Panc1 (cell line): ENCODE measurements around the gene KIAA1614. TPM values are rescaled to one million over a fixed set of nuclear protein-coding genes. Genes with fewer than 3 reads are reported as not detected.

Experiments used
- ATAC-seq: fragments of 200-7000 bp; cut with Tn5 transposase; 2 replicates; pipeline ENCODE4 v1.9.1; 2020; ENCODE audit warnings: mild to moderate bottlenecking, moderate library complexity
- BruUV-seq: library from RNA; stranded (reverse); fragments of 400-500 nt; replicated peaks from 2 replicates; lab custom pipeline; 2021; lab: Mats Ljungman, UMichigan
- CTCF ChIA-PET: fragments of 300-600 bp; sonication (Branson Sonifier 250); formaldehyde crosslinking; loops from one replicate; lab custom pipeline; 2022; ENCODE audit warnings: antibody characterized with exemption; lab: Charles Lee
- POLR2A ChIA-PET: fragments of 300-600 bp; sonication (Branson Sonifier 250); formaldehyde crosslinking; loops from one replicate; lab custom pipeline; 2022; ENCODE audit warnings: antibody characterized with exemption; lab: Charles Lee
- DNase-seq: peaks from one replicate; pipeline ENCODE4 v3.0.0-alpha.2; 2010; ENCODE audit warnings: low read depth, low spot score
- H3K27ac ChIP-seq: 2 replicates; pipeline ENCODE4 v1.5.1; 2011; ENCODE audit warnings: mild to moderate bottlenecking, low read length, inconsistent platforms
- H3K27me3 ChIP-seq: fragments of 200-500 bp; sonication (Bioruptor generic); 2 replicates; pipeline ENCODE4 v1.6.0; 2014; ENCODE audit warnings: low read length, inconsistent platforms; ENCODE audit not compliant: control insufficient read depth, insufficient read depth
- H3K36me3 ChIP-seq: fragments of 200-500 bp; sonication (Bioruptor generic); 2 replicates; pipeline ENCODE4 v1.5.1; 2014; ENCODE audit warnings: inconsistent platforms, mild to moderate bottlenecking, low read length, moderate library complexity; ENCODE audit not compliant: control insufficient read depth, insufficient read depth
- H3K4me1 ChIP-seq: 2 replicates; pipeline ENCODE4 v1.5.1; 2011; ENCODE audit warnings: inconsistent platforms, mild to moderate bottlenecking, low read length, moderate library complexity; ENCODE audit not compliant: control insufficient read depth, insufficient read depth
- H3K4me3 ChIP-seq, 2 experiments: 2 replicates each; pipeline ENCODE4 v1.5.1; 2011 to 2012; ENCODE audit warnings: low read depth in 2 of 2, low read length in 2 of 2, mild to moderate bottlenecking in 2 of 2, inconsistent platforms in 1 of 2, moderate library complexity in 1 of 2
- H3K9me3 ChIP-seq: fragments of 200-500 bp; sonication (Bioruptor generic); 2 replicates; pipeline ENCODE4 v1.5.1; 2014; ENCODE audit warnings: low read depth, mild to moderate bottlenecking, inconsistent platforms, low read length, moderate library complexity; ENCODE audit not compliant: control insufficient read depth, insufficient read depth
- CTCF ChIP-seq: fragments of 450-650 bp; IDR thresholded peaks from 2 replicates; pipeline ENCODE4 v1.5.1; 2017; ENCODE audit warnings: mild to moderate bottlenecking
- POLR2AphosphoS5 ChIP-seq: IDR thresholded peaks from 2 replicates; pipeline ENCODE4 v1.6.1; 2012; ENCODE audit warnings: mild to moderate bottlenecking, low read depth, low read length, moderate library complexity
- REST ChIP-seq, 2 experiments: IDR thresholded peaks; 2 replicates each; pipeline ENCODE4 v1.6.1; 2011 to 2012; ENCODE audit warnings: low read depth in 2 of 2, control low read depth in 1 of 2, low read length in 1 of 2, mild to moderate bottlenecking in 1 of 2, moderate library complexity in 1 of 2; ENCODE audit not compliant: insufficient read depth in 1 of 2
- SIN3A ChIP-seq: IDR thresholded peaks from 2 replicates; pipeline ENCODE4 v1.6.1; 2012; ENCODE audit warnings: low read depth, mild to moderate bottlenecking, low read length, moderate library complexity, borderline replicate concordance; ENCODE audit not compliant: insufficient read depth
- TCF7L2 ChIP-seq: IDR thresholded peaks from 2 replicates; pipeline ENCODE4 v1.6.1; 2011; ENCODE audit warnings: mild to moderate bottlenecking, low read depth, low read length, inconsistent platforms
- in situ Hi-C: cut with HindIII; loops from 2 replicates; pipeline ENCODE4 v1.10.0; 2016; ENCODE audit warnings: low sequenced_read_pairs, low pct_unique_long_range_greater_than_20kb
- intact Hi-C: fragments of 100-400 bp; cut with micrococcal nuclease; formaldehyde crosslinking; loops from one replicate; pipeline ENCODE4 v1.10.0; 2022; ENCODE audit not compliant: unreplicated experiment
- total RNA-seq: library from RNA; stranded (reverse); gene quantifications from one replicate; pipeline ENCODE4 v1.2.1, GENCODE V29; 2021; ENCODE audit not compliant: unreplicated experiment

KIAA1614 gene
- total RNA-seq, 1 experiment from 2014 or later, result 0.80 TPM

- Histone ChIP-seq H3K4me3 (no peak overlapping the region), H3K4me1 (no peaks in the 10 kb centered on the region), H3K27ac (no peak overlapping the region), H3K36me3 (no peaks in the 10 kb centered on the region), H3K27me3 (no peaks in the 10 kb centered on the region), H3K9me3 (no peaks in the 10 kb centered on the region)
- DNase-seq (no peak), ATAC-seq (no peak)
- POLR2A ChIA-PET, result no interaction called here
- in situ Hi-C loops, result no loop called here
- intact Hi-C loops, result no loop called here
- BruUV-seq, result no TSS peak
- CTCF ChIA-PET, result no interaction called here
- TF ChIP-seq POLR2AphosphoS5, result no peak
Measured at GRCh38 chr1:180932378-180932777, 19.7 kb downstream of the KIAA1614 start.

GRCh38 chr1:180933141-180933540 lies 20.4 kb downstream of the KIAA1614 start:
- intact Hi-C loops, result no loop called here
- ChIA-PET POLR2A (no interaction called here), CTCF (no interaction called here)
- DNase-seq (no peak), ATAC-seq (no peak)
- Histone ChIP-seq H3K4me3 (no peak overlapping the region), H3K4me1 (no peaks in the 10 kb centered on the region), H3K36me3 (no peaks in the 10 kb centered on the region), H3K27me3 (no peaks in the 10 kb centered on the region), H3K27ac (no peak overlapping the region), H3K9me3 (no peaks in the 10 kb centered on the region)
- TF ChIP-seq CTCF (no peak), SIN3A (no peak), POLR2AphosphoS5 (no peak), REST (IDR thresholded peaks at IDR 0.05; ENCODE audit: insufficient read depth in 1 of 2, low read depth in 2 of 2, low read length in 1 of 2) (no peak), TCF7L2 (no peak)
- in situ Hi-C loops, result no loop called here
- no TSS peak for BruUV-seq

- BruUV-seq, result no TSS peak
- CTCF ChIA-PET, result no interaction called here
- ATAC-seq (no peak), DNase-seq (no peak)
- H3K4me1 ChIP-seq, result no peaks in the 10 kb centered on the region
- no peak overlapping the region for H3K4me3 ChIP-seq
- H3K27me3 ChIP-seq, result no peaks in the 10 kb centered on the region
- intact Hi-C loops (no loop called here), in situ Hi-C loops (no loop called here)
- TF ChIP-seq CTCF, result no peak
- no peak for TF ChIP-seq REST (IDR thresholded peaks at IDR 0.05; ENCODE audit: insufficient read depth in 1 of 2, low read depth in 2 of 2, low read length in 1 of 2)
- TF ChIP-seq POLR2AphosphoS5, result no peak
- TF ChIP-seq SIN3A, result no peak
- TF ChIP-seq TCF7L2, result no peak
- POLR2A ChIA-PET, result no interaction called here
- no peaks in the 10 kb centered on the region for H3K36me3 ChIP-seq
- no peak overlapping the region for H3K27ac ChIP-seq
- no peaks in the 10 kb centered on the region for H3K9me3 ChIP-seq
Measured at GRCh38 chr1:180934563-180934962, 21.9 kb downstream of the KIAA1614 start.
